Stimulated activated CD8-positive, alpha-beta memory T cell treated with anti-CD3 and anti-CD28 coated beads, Interleukin-15, amount 100 ng/mL, for 1 hour (primary cell): ENCODE measurements around the gene FAM187B.

Source experiments
- DNase-seq: peaks from one replicate; pipeline ENCODE4 v3.0.0-alpha.2; 2020; ENCODE audit warnings: low read depth

The FAM187B gene

DNA sequence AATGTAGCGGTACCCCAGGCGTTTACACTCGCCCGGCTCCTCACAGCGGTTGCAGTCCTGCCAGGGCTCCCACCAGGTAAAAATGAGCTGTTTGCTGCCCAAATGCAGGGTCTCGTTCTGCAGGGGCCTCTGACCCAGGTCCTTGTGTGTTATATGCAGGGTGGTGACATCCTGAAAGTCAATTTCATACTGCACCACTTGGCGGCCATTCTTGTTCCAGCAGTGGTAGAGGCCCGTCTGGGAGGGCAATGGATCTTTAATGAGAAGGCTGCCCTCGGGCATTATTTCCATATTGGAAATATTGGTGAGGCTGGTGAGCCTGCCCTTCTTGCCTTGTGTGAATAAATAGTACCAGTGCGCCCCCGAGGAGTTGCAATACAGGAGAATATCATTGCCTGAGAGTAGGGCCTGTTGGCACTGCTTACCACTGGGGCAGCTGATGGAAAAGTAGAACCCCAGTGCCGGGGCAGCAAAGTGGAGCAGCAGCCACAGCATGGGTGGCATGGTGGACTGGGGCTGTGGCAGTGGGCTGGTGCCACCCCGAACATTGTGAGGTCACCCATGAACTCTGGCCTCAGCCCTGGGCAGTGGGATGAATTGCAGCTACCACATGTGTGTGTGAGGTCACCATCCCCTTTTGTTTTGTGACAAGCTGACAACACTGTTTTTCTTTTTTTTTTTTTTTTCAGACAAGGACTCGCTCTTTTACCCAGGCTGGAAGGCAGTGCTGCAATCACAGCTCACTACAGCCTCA is at the start of gene FAM187B:
FAM187B (minus strand) TSS at position 563 of the 754 bp plus-strand sequence; CDS start at position 504, 59 bp downstream.
- no peak for DNase-seq

DNA sequence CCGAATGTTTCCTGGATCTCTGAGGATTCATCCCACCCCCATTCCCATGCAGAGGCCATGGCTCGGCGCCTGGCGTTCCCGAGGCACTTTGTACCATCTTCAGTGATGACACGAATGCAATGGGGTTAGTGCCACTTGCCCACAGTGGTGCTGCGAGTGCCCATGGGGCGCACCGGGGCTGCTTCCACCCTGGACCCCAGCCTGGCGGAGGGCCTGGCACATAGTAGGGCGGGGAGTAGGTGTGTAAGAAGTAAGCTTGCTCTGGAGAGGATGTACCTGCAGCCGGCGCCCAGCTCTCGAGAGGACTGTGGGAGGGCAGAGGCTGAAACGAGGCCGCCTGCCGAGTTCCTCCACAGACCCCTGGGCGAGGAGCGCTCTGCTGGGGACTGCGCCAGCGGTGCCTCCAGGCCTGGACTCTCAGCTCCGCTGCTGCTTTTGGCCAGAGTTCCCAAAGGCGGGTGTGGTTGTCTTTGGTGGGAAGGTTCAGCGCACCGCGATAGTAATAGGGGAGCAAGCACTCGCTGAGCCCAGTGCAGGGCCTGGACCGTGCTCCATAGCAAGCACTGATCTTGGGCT is 48.3 kb upstream of the FAM187B start:
- no peak for DNase-seq

DNA sequence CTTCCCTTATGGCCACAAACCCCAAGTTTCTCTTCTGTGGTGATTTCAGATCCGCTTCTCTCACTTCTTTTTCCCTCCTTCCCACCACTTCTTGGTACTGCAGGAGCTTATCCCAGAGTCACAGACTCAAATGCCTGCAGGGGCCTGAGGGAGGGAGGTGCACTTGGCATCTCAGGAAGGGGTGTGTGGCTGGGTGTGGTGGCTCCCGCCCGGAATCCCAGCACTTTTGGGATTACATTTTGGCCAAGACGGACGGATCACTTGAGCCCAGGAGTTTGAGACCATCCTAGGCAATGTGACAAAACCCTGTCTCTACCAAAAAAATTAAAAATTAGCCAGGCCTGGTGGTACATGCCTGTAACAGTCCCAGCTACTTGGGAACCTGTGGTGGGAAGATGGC is 45.8 kb upstream of the FAM187B start:
- DNase-seq, result no peak

DNA sequence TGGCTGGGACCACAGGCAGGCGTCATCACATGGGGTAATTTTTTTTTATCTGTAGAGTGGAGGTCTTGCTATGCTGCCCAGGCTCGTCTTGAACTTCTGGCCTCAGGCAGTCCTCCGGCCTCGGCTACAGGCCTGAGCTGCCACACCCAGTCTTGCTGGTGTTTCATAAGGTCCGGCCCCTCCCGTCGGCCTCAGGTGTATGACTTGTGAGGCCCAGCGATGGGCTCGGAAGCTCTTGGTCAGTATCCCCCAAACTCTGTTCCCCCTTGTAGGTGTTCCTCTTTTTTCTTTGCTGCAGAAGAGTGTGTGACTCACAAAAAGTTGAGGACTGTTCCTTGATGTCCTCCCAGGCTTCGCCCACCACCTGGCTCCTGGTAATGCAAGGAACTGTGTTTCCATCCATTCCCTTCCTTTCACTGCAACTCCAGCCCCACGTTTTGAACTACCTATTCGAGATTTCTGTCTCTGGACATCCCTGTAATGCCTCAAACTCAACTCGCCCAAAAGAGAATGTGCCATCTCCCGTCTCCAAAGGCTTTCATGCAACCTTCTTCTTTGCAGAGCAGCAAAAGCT is 45.2 kb upstream of the FAM187B start:
- no peak for DNase-seq

DNA sequence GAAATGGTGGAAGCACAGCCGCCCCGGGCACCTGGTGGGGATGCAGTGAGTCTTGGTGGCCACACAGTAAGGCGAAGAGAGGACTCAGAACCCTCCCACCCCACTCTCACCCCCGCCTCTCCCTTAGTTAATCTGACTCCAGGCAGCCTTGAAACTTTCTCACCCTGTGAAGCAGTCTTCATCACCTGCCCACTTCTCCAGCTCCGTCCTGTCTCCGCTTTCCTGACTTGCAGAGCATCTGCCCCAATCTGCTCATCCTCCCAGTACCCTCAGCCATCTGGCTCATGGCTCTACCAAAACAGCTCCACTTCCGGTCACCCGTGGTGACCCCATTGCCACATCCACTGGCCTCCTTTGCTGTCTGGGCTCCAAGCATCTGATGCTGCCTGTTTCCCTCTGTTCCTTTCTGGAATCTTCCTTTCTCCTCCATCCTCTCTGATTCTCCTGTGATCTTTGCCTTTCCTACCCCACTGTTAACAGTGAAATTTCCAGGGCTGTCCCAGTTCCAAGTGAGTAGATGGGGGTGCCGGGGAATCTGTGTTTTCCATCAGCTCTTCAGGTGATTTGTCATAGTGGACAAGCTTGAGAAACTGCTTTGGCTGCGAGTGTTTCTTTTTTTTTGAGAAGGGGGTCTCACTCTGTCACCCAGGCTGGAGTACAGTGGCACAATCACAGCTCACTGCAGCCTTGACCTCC is 44.6 kb upstream of the FAM187B start:
- no peak for DNase-seq

DNA sequence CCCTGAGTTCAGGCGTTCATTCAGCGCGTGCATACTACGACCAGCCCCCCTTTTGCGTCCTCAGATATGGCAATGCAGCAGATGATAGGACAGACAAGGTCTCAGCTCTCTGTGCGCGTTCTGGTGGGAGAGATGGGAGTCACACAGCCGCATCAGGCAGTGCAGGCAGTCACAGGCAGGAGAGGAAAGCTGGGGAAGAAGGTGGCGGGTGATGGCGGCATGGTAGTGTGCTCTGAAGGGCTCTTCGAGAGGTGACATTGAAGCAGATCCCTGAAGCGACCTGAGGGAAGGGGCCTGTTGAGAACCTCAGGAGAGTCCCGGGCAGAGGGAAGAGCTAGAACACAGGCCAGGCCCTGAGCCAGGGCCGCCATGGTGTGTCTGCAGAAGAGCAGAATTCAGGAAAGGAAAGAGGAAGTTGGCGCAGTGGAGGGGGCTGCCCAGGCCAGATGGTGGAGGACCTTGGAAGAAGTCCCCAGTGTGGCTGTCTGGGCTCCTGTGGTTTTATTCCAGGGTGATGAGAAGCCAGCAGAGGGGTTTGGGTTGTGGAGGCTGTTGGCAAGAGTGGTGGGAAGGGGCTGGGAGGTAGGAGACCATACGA is 43.7 kb upstream of the FAM187B start:
- DNase-seq, result no peak

DNA sequence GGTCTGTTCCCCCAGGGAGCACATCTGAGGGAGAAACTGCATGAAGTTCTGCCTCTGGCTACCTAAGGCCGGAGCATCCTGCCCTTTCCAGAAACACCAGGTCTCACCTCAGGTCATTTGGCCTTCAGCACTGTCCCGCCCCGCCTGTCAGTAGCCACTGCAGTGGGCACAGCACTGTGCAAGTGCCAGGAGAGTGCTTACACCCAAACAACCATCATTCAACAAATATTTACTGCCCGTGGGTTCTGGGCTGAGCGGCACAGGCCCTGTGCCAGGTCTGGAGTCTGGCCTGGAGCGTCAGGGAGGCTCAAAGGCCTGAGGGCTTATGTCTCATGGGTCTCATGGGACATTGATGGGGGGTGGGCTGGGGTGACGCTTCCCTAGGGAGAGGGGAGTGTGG is 43.0 kb upstream of the FAM187B start:
- DNase-seq, result no peak

DNA sequence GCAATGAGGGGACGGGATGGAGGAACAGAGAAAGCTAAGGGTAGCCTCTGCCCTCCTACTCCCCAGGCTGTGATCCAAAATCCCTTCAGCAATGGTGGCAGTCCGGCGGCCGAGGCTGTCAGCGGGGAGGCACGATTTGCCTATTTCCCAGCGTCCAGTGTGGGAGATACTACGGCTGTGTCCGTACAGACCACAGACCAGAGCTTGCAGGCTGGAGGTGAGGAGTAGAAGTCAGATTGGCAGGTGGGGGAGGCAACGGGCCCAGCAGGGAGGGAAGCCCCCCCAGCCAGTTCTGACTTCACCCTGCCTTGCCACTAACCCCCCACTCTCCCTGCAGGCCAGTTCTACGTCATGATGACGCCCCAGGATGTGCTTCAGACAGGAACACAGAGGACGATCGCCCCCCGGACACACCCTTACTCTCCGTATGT is 41.9 kb upstream of the FAM187B start:
- DNase-seq, result no peak

DNA sequence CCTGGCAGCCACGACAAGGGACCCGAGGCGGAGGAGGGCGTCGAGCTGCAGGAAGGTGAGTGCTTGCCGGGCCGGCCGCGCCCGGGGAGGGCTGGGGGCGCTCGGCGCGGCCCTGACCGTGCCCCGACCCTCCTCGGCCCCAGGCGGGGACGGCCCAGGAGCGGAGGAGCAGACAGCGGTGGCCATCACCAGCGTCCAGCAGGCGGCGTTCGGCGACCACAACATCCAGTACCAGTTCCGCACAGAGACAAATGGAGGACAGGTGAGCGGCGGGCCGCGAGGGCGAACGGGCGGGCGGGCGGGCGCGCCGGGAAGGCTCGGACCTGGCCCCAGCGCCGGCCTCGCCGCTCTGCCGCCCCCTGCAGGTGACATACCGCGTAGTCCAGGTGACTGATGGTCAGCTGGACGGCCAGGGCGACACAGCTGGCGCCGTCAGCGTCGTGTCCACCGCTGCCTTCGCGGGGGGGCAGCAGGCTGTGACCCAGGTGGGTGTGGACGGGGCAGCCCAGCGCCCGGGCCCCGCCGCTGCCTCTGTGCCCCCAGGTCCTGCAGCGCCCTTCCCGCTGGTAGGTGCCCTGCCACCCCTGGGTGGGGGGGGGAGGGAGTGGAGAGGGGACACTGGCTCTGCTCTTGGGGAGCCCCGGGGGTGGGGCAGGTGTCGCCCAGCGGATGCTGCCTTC is 41.0 kb upstream of the FAM187B start:
- DNase-seq, result peak; percentile 60

DNA sequence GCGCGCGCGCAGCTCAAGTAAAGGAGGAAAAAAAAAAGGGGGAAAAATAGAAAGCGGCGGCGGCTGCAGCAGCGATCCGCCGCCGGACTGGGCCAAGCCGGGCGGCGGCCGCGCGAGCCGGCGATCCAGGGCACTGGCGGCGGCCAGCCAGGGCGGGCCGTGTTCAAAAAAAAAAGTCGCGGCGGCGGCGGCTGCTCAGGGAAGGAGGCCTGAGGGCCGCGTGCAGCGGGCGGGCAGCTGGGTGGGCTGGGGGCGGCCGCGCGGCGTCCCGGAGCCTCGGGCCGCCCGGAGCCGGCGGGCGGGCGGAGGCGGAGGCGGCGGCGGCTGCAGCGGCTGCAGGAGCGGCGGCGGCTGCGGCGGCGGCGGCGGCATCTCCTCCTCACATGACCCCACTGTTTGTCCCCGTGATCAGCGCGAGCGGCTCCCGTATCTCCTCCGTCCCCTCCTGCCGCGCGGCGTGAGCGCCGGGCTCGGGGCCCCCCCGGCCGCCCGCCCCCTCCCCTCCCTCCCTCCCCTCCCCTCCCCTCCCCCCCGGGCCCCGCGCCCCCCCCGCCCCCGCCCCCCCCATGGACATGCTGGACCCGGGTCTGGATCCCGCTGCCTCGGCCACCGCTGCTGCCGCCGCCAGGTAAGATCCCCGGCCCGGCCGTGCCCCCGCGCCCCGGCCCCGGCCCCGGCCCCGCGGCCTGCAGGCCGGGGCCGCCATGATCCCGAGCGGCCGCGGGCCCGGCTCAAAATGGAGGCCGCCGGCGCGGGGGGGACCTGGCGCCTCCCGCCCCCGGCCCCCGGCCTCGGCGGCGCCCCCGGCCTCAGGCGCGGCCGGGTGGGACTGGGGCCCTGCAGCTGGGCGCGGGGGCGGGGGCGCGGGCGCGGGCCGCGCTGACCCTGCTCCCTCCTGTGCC is 40.2 kb upstream of the FAM187B start, which contains the start of gene USF2:
USF2 (plus strand) TSS at position 427 of the 902 bp plus-strand sequence; CDS start at position 567, 140 bp downstream.
- DNase-seq, result peak; percentile 34

DNA sequence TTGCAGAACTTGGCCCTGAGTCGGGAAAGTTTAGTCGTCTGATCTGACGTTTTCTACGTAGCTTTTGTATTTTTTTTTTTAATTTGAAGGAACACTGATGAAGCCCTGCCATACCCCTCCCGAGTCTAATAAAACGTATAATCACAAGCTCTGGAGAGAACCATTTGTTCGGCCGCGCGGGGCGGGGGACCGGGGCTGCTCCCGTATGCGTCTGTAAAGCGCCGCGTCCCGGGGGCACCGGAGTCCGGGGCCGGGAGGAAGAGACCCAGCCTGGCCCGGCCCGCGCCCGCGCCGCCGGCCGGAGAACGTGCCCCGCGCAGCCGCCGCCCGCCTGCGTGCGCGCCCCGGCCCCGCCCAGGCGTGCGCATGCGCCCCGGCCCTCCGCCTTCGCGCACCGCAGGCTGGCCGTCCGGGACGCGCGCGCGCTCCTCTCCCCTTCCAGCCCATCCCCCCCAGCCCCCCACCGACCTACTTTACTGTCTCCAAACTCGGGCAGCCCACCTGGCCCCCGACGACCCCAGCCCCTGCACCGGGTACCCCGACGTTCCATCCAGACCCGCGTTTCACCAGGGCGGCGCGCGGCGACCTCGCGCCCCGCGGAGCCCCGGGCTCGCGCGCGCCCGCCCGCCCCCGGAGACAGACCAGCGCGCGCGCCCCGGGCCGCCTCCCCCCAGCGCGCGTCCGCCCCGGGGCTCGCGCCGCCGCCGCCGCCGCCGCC is 39.4 kb upstream of the FAM187B start:
- DNase-seq, result peak; percentile 28

DNA sequence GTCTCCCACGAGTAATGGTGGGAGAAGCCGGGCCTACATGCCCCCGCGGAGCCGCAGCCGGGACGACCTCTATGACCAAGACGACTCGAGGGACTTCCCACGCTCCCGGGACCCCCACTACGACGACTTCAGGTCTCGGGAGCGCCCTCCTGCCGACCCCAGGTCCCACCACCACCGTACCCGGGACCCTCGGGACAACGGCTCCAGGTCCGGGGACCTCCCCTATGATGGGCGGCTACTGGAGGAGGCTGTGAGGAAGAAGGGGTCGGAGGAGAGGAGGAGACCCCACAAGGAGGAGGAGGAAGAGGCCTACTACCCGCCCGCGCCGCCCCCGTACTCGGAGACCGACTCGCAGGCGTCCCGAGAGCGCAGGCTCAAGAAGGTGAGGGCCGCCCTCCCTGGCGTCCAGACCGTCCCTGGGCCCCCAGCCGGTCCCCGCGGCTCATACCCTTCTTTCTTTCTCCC is 38.8 kb upstream of the FAM187B start:
- DNase-seq, result no peak

DNA sequence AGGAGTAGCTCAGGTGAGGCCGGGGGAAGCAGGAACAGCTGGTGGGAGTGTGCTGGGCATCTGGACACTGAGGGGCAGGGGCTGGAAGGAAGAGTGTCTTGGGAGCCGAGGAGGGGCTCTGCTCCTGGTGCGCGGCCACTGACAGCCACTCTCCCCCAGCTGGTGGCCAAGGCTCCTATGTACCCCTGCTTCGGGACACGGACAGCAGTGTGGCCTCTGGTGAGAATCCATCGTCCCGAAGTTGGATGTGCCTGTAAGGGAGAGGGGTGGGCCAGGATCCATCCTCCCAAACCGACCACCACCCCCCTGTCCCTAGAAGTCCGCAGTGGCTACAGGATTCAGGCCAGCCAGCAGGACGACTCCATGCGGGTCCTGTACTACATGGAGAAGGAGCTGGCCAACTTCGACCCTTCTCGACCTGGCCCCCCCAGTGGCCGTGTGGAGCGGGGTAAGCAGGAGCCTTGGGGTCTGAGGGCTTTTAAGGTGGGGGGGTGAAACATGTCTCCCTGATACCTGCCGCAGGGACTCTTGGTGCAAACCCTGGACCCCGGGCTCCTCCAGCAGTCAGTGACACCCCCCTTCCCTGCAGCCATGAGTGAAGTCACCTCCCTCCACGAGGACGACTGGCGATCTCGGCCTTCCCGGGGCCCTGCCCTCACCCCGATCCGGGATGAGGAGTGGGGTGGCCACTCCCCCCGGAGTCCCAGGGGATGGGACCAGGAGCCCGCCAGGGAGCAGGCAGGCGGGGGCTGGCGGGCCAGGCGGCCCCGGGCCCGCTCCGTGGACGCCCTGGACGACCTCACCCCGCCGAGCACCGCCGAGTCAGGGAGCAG is 38.2 kb upstream of the FAM187B start:
- no peak for DNase-seq

DNA sequence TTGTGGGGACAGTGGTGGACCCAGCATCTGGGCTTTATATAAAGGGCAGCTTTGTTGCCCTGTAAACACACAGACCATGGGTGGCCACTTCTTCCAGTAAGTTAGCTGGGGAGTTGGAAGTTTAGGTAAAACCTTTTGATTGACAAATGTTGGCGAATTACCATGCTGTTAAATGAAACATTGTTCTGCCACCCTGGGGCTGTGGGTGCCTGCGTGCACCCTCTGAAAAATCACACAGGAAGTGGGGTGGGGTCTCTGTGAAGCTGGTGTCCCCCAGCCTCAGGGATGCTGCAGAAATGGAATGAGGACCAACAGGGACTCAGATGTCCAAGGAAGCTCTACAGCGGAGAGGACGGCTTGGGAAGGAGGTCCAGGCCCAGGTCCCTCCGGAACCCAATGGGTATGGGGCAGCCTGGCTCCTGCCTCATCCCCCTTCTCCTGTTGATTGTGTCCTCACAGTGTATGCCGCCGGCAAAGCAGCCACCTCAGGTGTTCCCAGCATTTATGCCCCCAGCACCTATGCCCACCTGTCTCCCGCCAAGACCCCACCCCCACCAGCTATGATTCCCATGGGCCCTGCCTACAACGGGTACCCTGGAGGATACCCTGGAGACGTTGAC is 37.5 kb upstream of the FAM187B start:
- no peak for DNase-seq

DNA sequence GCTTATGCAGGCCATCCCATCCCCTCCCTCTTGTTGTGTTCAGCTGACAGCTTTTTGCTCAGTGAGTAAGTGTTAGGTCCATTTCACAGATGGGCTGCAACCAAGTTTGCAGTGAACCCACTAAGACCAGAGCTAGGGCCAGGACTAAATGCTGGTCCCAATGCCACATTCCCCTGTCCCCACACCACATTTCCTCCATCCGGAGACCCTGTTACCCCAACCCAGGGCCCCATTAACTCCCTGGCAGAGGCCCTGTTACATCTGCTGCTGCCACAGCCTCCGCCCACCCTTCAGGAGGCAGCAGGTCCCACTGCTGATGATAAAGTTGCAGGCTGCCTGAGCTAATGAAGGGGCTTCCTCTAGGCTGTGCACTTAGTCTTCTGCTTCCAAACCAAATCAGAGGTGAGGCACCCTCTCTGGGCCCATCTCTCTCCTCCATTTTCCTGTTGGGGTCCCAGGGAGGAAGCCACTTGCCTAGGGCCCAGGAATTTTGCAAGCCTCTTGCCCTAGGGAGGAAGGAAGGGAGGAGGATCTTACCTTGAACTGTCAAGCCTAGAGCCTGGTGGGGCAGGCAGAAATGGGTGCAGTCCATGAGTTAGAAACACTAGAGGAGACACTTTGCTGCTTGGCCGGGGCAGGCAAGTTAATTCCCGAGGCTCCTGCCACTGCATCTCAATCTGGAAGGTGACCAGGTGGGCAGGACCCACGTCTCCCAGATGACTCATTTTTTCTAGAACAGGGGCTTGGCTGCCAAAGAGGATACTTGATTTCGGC is 36.8 kb upstream of the FAM187B start:
- no peak for DNase-seq

DNA sequence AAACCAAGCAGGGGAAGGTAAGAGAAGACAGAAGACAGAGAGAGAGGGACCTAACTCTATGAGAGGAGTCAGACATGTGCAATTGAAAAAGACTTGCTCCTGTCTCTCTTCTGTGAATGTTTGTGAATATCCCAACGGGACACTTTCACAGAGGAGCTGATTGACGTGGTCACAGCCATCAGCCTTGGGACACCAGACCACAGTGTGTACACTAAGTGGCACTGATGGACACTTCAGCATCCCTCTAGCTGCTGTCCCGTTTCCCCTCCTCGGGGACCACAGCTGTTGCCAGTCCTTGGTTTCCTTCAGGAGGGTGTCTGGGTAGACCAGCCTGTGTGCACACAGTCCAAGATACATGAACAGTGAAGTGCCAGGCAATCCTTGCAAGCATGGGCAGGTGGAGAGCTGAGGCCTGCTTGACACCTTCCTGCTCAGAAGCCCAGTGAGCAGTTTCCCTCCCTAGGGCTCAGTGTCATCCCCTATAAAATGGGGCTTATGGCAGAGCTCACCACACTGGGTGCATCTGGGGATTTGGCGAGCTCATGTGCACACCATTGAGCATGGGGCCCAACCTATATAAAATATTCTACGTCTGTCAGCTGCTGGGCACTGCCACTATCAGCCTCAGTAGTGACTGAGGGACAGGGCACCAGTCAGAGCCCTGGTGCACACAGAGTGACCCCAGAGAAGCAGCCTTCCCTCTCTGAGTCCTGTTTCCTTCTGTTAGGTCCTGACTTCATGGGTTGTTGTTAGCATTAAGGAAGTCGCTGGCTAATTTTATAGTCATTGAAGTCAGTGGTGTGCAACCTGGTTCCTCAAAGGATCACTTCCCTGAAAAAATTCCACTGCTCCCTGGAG is 36.0 kb upstream of the FAM187B start:
- no peak for DNase-seq
